Kidney capillary endothelial cell (primary cell): Measurements from ENCODE around the gene MYOZ3.

Experiments used
- DNase-seq: peaks from one replicate; pipeline ENCODE4 v3.0.0-alpha.2; 2018; ENCODE audit warnings: low spot score

Gene MYOZ3, protein sequence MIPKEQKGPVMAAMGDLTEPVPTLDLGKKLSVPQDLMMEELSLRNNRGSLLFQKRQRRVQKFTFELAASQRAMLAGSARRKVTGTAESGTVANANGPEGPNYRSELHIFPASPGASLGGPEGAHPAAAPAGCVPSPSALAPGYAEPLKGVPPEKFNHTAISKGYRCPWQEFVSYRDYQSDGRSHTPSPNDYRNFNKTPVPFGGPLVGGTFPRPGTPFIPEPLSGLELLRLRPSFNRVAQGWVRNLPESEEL

DNA sequence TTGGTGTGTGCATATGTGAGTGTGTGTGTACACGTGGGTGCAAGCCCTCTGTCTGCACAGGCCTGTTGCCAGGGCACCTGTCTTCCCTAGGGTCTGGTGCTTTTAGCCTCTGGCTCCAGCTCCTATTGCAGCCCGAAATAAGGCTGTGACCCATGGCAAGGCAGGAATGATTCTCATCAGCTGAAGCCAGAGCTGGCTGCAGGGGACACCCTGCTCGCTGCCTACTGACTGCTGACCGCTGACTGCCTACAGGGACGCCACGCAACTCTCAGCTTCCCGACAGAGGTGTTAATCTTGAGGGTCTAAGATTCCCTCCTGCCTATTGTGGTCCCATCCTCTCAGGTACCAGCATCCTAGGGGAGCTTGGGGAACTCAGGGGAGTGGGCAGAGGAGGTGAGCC, at the start of gene MYOZ3:
Gene MYOZ3 (plus strand): TSS at position 166 of the 400 bp plus-strand sequence. CDS start 1,691 bp downstream, outside the sequence.
- no peak for DNase-seq

DNA sequence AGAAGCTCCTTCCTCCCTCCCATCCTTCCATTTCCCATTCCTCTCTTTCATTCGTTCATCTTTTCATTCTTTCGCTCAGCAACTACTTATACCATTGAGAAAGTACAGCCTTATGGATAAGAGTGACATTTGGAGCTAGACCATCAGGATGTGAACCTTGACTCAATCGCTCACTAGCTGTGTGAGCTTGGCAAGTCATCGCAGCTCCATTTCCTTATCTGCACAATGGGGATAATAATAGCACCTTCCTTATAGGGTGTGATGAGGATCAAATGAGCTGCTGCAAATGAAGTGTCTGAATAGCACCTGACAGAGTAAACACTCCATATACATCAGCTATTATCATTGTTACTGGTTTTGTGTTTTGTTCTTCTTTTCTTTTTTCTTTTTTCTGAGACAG, 48.6 kb upstream of the MYOZ3 start:
- peak; percentile 86 for DNase-seq

DNA sequence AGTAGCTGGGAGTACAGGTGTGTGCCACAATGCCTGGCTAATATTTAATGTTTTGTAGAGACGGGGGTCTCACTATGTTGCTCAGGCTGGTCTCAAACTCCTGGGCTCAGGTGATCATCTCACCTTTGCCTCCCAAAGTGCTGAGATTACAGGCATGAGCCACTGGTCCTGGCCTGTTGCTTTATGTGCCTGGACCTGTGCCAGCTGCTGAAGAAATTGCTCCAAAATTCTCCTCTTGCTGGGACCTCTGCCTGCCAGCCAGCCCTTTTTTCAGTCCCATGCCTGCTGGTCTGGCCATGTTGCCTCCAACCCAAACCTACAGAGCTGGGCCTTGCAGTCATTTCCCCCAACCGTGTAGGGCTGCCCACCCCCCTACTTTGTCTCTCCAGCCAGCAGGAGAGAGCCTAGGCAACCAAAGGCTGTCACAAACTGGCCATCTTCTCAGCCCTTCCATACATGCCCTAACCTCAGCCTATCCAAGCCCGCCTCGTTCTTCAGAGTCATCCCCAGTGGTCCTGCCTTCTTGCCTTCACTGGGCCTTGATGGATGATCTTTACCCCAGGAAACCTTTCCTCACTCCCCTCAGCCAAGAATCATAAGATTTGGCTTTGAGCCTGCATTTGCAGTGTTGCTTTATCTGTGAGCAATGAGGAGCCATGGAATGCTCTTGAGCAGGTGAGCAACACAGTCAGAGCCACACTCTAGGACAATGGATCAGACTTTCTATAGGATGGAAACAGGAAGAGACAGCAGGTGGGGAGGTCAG, 48.0 kb upstream of the MYOZ3 start:
- no peak for DNase-seq

DNA sequence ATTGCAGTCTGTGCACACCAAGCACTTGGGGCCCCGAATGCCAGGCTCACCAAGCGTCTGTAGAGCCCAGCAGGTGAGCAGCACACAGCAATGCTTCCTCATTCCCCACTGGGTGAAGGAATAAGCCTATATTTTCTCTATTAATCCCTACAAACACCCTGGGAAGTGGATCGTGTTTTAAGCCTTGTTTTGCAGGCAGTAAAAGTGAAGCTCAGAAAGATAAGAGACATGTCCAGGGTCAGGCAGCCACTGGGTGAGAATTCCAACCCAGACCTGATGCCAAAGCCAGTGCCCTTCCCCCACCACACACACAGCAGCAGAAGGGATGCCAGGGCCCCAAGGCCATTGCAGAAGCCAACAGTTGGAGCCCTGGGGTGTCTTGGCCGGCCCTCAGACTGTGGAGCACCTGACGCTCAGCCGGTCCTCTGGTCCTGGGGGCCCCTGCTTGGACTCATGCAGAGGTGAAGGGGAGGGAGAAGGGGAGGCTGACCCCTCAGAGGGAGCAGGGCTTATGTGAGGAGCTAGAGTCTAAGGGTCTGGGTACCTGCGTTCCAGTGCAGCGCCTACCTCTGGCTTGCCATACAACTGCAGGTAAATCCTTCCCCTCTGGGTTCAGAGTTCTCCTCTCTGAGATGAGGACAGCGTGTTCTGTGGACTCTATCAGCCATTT, 46.9 kb upstream of the MYOZ3 start:
- DNase-seq = no peak

DNA sequence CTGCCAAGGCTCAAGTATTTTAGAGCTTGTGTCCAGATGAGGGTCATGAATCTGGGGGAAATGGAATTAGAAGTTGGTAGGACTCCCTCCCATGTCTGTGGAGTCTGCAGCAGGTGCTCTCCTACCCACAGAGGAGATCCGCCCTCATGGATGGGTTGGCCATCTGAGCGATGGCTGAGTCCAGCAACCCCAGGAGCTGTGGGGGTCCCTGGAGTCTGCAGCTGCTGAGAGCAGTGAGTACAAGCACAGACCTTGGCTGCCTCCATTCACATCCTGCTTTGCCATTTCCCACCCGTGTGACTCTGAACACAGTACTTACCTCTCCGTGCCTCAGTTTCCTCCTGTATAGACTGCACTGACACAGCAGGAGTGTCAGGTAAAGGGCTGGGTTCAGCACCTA, 46.4 kb upstream of the MYOZ3 start:
- no peak for DNase-seq

DNA sequence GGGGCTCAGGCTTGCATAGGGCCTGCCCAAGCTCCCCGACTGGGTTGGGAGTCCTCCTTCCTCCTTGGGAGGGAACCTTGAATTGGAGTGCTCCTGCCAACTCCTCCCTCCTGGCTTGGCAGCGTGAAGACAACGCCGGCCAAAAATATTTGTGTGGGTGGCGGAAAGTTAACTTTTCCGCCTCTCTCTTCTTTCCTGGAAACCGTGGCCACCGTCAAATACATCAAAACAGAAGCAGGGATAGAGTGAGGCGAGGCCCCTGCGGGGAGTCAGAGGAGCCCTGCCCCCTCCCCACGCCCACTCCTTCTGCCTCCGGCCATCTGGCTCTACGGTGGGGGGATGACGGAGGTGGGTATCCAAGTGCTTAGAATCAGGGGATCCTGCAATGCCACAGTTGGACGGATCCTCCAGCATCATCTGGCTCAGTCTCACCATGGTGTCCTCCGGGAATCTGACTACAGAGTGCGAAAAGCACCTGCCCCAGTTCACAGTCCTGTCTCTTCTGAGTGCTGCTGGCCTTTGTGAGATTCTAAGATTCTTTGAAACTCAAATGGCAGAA, 45.8 kb upstream of the MYOZ3 start:
- DNase-seq = no peak

DNA sequence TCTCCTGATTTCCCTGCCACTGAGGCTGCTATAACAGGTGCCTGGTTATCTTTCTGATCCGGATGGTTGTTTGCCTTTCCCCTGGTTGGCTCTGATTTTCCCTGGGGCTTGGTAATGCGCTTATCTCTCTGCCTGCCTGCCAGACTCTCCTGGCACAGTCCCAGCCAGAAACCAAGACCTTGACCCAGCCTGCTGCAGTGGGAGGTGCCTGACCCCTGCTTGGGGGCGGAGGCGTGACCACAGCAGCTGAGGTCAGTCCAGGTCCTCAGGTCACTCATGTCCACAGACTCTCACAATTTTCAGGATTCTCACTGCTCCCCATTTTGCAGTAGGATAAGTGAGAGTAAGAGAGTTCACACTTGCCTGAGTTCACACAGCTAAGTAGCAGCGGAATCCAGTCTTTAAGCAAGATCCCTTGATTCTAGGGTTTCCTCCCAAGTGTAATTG, 45.0 kb upstream of the MYOZ3 start:
- no peak for DNase-seq

DNA sequence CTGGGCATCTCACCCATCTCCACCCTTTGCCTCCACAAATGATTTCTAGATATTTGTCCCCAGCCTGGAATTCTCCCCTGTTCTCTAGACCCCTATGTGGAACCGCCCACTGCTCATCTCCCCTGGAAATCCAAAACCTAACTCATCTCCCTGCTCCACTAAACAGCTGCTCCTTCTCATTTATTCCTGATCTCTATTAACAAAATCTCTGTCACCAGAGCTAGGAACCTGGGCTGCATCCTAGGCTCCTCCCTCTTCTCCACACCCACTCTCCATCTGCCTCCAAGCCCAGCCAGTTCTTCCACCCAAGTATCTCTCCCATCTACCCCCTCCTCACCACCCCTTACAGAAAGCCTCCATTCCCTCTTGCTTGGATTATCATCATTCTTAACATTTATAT, 44.5 kb upstream of the MYOZ3 start:
- DNase-seq = no peak

DNA sequence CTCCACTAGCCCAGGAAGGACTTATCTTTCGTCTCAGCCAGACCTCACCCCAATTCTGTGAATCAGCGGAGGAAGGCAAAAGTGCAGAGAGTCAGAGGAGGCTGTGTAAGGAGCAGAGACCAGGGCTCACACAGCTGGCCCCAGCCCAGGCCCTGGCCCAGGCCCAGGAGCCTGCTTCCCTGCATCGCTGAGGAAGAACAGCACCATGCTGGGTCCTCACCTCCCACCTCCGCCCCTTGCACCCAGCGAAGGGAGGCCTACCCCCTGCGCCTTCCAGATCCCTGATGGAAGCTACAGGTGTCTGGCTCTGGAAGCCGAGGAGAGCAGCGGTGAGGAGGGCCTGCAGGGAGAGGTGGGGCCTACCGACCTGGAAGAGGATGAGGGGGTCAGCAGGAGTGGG, 42.9 kb upstream of the MYOZ3 start:
- no peak for DNase-seq

DNA sequence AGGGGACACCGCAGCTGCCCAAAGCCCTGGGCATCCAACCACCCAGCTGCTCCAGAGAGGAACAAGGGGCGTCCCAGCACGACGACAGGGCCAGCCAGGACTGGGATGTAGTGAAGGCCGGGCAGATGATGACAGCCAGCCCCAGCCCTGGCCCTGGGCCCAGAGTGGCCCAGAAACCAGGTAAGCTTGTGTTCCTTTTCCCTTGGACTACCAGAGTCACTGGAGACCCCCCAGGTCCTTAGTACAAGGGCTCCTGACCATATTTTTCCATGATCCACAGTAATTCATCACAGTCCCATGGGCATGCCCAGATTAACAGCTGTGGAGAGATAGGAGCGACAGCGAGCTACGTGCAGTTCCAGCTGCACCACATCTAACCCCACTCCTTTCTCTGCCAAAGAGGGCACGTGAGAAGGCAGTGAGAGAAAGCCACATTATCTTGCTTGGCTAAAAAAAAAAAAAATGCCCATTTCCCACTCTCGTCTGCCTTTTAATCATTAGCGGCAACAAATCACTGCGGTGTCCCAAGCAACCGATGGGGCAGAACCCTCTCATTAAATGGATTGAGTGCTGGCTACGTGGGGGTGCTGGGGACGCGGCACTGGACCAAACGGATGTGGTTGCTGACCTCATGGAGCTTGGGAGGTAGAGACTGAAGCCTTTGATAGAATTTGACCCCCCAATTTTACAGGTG, 42.3 kb upstream of the MYOZ3 start:
- DNase-seq = no peak

DNA sequence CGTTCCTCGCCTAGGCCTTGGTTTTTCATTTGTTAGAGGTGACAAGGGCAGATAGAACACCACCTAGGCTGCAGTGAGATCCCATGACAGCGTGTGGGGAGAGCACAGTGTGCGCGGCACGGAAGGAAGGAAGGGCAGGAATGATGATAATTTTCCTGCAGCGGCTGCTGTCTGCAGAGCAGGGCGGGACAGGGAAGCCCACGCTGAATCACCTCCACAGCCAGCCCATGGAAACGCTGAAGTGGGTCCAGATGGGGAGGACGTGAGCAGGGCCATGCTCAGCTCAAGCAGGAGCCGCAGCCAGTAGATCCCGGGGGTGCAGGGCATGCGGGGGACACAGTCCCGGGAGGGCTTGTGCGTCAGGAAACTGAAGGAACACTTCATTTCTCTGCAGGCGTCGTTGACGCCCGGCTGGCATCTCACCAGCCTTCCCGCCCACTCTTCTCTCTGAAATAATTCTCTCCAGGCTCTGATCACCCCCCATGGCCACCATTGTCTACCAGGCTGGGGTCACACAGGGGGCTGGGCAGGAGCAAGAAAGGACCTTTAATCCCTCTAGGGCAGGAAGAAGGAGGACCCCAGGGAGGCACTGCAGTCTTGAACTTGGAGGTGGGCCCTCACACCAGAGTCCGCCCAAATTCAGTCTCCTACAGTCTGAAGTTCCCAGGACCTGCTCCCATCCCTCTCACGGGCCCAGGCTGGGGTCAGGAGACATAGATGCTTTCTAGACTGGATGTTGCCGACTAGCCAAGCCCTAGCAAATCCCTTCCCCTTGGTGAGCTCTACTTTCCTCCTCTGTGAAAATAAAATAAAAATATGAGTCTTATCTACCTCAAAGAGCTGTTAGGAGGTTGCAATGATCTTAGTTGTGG, 41.5 kb upstream of the MYOZ3 start:
- DNase-seq = peak; percentile 80

DNA sequence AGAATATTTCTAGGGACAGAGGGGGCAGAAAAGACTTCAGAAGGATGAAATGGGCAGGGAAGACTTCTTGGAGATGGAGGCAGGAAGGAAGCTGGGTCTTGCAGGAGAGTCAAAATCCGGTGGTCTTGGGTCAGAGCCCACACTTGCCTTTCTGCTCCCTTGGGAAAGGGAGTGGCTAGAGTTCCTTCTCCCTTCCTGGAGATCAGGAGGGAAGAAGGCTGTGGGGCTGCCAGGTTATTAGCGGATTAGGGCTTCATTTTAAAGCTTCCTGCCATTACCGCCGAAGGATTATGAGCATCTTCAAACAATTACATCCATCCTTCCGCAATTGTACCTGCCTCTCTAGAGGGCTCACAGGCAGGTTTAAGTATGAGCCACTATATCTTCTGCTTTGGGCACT, 39.8 kb upstream of the MYOZ3 start:
- DNase-seq = no peak

DNA sequence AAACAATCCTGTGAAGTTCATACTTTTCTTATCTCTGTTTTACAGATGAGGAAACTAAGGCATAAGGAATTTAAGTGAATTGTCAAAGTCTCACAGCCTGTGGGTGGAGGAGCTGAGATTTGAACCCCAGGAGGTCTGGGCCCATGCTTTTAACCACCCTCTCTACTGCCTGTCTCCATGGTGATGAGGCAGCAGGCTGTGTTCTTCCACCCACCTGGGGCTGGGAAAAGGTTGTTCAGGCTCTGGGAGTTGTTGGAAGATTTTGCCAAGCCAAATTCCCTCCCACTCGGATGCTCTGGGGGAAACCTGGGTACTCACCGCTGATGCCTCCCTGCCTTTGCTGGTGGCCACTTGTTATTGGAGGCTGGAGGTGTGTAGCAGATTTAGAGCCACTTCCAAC, 38.9 kb upstream of the MYOZ3 start:
- DNase-seq = no peak

DNA sequence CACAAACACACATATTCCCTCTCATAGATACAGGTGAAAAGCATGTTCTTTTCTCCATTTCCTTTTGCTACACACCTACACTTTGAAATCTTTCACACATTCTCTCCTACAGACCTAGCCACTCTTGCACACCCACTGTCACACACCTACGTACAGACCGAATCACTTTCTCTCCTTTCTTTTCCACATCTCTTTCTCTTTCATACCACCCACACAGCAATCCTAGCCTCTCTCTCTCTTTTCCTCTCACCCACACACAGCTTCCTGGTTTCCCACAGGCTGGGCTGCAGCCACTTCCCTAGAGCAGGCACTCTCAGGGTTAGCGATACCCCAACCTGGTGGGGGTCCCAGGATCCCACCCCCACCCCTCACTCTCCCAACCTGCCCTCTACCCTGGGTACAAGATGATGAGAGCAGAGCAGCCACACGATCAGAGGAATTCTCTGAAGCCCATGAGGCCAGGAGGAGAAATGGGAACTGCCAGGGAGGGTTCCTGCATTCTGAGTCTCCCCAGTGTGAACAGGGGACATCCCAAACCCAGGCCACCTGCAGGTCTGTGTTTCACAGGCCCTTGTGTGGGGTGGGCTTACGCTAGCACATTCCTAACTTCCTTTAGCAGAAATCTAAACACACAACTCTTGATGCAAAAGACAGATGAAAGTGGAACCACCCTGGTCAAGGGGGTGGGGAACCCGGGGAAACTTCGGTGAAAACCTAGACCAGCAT, 37.7 kb upstream of the MYOZ3 start:
- no peak for DNase-seq

DNA sequence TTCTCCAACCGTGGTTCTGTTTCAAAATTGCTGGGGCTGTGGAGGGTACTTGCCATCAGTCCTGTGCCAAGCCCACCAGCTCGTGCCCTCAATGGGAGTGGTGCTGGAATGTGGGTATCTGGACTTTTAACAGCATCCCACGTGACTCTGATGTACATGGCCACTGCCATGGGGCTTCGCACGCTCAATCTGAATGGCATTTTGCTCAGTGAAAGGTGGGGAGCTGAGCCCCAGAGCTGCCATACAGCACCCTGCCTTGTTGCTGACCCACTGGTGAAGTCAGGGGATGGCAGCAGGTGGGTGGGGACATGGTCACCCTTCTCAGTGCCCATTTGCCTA, 37.2 kb upstream of the MYOZ3 start:
- DNase-seq = no peak

DNA sequence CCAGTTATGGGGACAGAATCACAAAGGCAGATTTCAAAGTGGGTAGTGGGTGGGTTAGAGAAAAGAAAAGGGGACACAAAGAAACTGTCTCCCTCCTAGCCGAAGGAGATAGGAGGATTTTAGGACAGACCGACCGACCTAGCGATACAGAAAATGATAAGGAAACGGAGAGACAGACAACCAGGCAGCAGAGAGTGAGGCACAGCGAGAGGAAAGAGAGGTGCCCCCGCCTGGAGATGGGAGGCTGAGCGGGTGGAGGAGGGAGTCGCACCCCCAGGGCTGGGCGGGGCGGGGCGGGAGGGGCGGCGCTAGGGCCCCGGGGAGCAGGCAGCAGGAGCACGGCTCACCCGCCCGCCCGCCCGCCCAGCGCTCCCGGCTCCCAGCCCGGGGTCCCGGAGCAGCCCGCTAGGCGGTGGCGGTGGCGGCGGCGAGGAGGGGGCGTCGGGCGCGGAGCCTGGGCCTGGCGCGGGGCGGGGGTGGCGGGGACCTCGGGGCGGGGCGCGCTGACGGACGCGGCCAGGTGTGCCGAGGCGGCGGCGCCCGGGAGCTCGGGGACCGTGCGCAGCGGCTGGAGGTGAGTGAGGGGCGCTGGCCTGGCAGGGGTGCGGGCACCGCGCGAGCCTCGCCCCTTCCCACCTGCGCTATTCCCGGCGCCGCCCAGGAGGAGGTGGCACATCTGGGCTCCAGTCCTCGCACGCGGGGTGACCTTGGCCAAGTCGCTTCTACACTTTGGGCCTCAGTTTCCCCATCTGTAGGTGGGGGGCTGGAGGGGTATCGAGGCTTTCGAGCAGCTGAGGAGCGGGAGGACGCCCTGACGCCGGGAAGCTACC, 36.5 kb upstream of the MYOZ3 start:
- no peak for DNase-seq

DNA sequence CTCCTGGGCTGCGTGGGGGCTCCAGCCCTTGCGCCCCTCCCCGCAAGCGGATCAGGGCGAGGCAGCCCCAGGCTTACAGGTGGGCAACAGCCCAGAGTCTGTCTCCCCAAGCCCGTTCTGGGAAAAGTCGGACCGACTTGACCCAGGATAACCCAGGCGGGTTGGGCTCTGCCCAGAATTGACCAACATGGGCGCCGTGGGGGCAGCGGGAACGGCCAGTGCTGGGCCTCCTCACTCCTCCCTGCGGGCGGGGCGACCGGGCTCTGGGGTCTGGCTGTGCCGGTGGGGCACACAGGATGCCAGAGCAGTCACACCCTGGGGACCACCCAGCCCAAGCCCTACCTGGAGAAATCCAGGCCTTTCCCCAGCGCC, 35.9 kb upstream of the MYOZ3 start:
- DNase-seq = no peak

DNA sequence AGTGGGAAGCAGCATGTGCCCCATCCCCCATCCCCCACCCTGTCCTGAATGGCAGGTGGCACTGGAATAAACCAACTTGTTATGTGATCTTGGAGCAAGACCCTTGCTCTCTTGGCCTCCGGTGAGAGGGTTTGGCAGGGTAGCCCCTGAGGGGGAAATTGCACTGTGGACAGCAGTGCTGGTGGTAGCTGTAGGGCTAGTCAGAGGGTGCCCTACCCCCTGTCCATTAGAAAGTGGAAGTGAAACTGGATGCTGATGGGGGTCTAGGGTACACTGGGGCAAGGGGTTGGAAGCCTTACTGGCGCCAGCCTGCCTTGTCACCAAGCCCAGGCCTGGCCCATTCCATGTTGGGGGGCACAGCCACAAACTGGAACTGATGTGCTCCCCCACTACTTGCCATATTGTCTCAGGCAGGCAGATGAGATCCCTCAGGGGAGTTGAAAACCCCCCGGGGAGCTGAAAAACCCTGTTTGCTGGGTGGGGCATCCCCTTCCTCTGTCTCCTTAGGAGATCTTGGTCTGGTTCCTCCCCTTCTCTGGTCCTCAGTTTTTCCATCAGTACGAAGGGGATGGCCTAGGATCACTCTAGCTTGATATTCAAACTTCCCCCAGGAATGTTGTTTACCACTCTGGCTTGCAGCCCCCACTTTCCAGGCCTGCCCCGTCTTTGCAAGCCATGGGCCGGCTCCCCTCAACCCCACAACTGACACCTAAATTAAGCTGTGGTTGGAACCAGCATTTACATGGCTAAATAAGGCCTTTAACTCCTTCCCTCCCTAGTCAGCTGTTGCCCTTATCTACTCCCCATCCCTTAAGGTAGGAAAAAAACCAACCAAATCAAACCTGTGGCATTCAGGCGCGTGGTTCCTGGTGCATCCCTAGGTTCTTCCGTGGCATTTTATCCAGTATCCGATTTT, 35.0 kb upstream of the MYOZ3 start:
- no peak for DNase-seq

DNA sequence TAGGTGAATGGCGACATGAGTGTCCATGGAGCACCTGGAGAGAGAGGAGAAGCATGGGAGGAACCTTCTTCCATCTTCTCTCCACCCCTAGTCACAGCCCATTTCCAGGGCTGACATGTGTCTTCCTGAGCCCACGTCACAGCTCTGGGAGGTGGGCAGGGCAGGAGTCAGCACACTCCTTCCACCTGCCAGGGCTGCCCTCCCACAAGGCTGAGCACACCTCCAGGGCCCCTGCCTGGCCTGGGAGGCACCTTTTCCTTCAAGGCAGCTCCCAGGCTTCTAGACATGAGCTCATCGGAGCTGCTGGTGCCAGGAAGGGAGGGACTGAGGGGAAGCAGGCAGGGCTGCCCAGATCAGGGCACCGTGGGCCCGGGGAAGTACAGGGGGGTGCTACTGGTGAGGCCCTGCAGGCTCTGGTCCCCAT, 34.2 kb upstream of the MYOZ3 start:
- peak; percentile 38 for DNase-seq
